Measurements from ENCODE around the gene TNIK.

Gene TNIK

GRCh38 chr3:171230865-171231264, 229.3 kb downstream of the TNIK start:
- TF ChIP-seq CTCF (conservative IDR thresholded peaks at IDR 0.05; ENCODE audit: low read depth): no peak
- ChIA-PET POLR2A (ENCODE audit: low non-redundant PET) (no interaction called here), CTCF (interaction anchor here (0.7 kb wide), 1 partner anchor 70 kb away, joined by 3 read pairs; no protein-coding TSS in a partner anchor)
- no peak for DNase-seq (ENCODE audit: low spot score)
- H3K27ac ChIP-seq: no peak overlapping the region

GRCh38 chr3:171229173-171229572, 231.0 kb downstream of the TNIK start:
- POLR2A ChIA-PET (ENCODE audit: low non-redundant PET): no interaction called here
- TF ChIP-seq CTCF (conservative IDR thresholded peaks at IDR 0.05; ENCODE audit: low read depth): no peak
- H3K27ac ChIP-seq: no peak overlapping the region
- CTCF ChIA-PET: no interaction called here
- no peak for DNase-seq (ENCODE audit: low spot score)

DNA sequence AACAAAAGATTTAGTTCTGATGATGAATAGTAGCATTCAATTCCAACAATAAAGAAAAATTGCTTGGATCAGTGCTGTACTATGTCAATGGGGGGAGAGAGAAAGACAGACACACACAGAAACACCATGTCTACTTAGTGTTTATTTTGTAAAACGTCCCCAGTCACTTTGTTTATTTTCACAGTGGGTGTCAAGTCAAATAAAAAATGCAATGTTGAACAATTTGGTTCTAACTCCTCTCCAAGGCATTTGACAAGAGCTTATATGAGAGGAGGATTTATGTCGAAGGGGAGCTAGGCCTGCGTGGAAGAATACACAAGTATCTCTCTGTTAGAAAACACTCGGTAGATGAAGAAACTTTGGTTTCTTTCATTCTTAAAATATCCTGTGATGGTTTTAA, 232.0 kb downstream of the TNIK start:
- CTCF ChIA-PET: no interaction called here
- no peak for TF ChIP-seq CTCF (conservative IDR thresholded peaks at IDR 0.05; ENCODE audit: low read depth)
- POLR2A ChIA-PET (ENCODE audit: low non-redundant PET): no interaction called here
- no peak for DNase-seq (ENCODE audit: low spot score)
- H3K27ac ChIP-seq: no peak overlapping the region

- TF ChIP-seq CTCF (conservative IDR thresholded peaks at IDR 0.05; ENCODE audit: low read depth): no peak
- POLR2A ChIA-PET (ENCODE audit: low non-redundant PET): no interaction called here
- no peak overlapping the region for H3K27ac ChIP-seq
- CTCF ChIA-PET: no interaction called here
- no peak for DNase-seq (ENCODE audit: low spot score)
Measured at GRCh38 chr3:171227828-171228227, 232.4 kb downstream of the TNIK start.

GRCh38 chr3:171227359-171227758, 232.8 kb downstream of the TNIK start:
- no peak for TF ChIP-seq CTCF (conservative IDR thresholded peaks at IDR 0.05; ENCODE audit: low read depth)
- no peak for DNase-seq (ENCODE audit: low spot score)
- POLR2A ChIA-PET (ENCODE audit: low non-redundant PET): no interaction called here
- no peak overlapping the region for H3K27ac ChIP-seq
- CTCF ChIA-PET: interaction anchor here (0.7 kb wide), 1 partner anchor 17 kb away, joined by 5 read pairs; no protein-coding TSS in a partner anchor

GRCh38 chr3:171226794-171227193, 233.4 kb downstream of the TNIK start:
- POLR2A ChIA-PET (ENCODE audit: low non-redundant PET): no interaction called here
- no peak for DNase-seq (ENCODE audit: low spot score)
- H3K27ac ChIP-seq: no peak overlapping the region
- no peak for TF ChIP-seq CTCF (conservative IDR thresholded peaks at IDR 0.05; ENCODE audit: low read depth)
- CTCF ChIA-PET: interaction anchor here (0.7 kb wide), 1 partner anchor 18 kb away, joined by 5 read pairs; no protein-coding TSS in a partner anchor

GRCh38 chr3:171225708-171226107, 234.5 kb downstream of the TNIK start:
- H3K27ac ChIP-seq: no peak overlapping the region
- no peak for DNase-seq (ENCODE audit: low spot score)
- CTCF ChIA-PET: no interaction called here
- POLR2A ChIA-PET (ENCODE audit: low non-redundant PET): no interaction called here
- no peak for TF ChIP-seq CTCF (conservative IDR thresholded peaks at IDR 0.05; ENCODE audit: low read depth)

Data from RWPE1 (cell line).